Right atrium auricular region (tissue), 2 donors: ENCODE results near the gene ETV3L. TPM values are rescaled to one million over a fixed set of nuclear protein-coding genes. Genes with fewer than 3 reads are reported as not detected.
A peak's percentile ranks its signal among the peaks of the same experiment; 100 is the strongest.
"Not testable (repeated sequence)": the region's sequence is repeated elsewhere in the genome, so short reads cannot be mapped to it uniquely, and the experiment has no call there.

Experiments used
- DNase-seq: peaks from one replicate; pipeline ENCODE4 v3.0.0-alpha.2; 2019; ENCODE audit warnings: low spot score
- H3K27ac ChIP-seq, 2 donors: fragments of 200-600 bp; sonication (generic); 1 replicate in 1 of 2; 2 replicates in 1 of 2; pipeline ENCODE4 v1.5.1; 2016 to 2019
- H3K27me3 ChIP-seq, 2 donors: fragments of 200-600 bp; sonication (generic); one replicate each; pipeline versions ENCODE4 v1.5.1 to v1.6.0; 2017 to 2019
- H3K36me3 ChIP-seq: fragments of 200-600 bp; sonication (generic); one replicate; pipeline ENCODE4 v1.5.1; 2016
- H3K4me1 ChIP-seq, 2 donors: fragments of 200-600 bp; sonication (generic); one replicate each; pipeline versions ENCODE4 v1.5.1 to v1.6.0; 2017 to 2019
- H3K4me3 ChIP-seq, 2 donors: fragments of 200-600 bp; sonication (generic); 1 replicate in 1 of 2; 2 replicates in 1 of 2; pipeline ENCODE4 v1.5.1; 2017 to 2019; ENCODE audit warnings: mild to moderate bottlenecking in 1 of 2, moderate library complexity in 1 of 2
- H3K9me3 ChIP-seq, 2 donors: fragments of 200-600 bp; sonication (generic); one replicate each; pipeline ENCODE4 v1.5.1; 2019
- CTCF ChIP-seq, 2 donors: fragments of 200-600 bp; sonication (generic); IDR thresholded peaks; one replicate each; pipeline ENCODE4 v1.5.1; 2019; ENCODE audit warnings: antibody characterized with exemption in 2 of 2
- total RNA-seq, 2 donors: library from RNA; depleted of rRNA; stranded (reverse); fragments of >200 nt; gene quantifications; one replicate each; pipeline ENCODE4 v1.1.0, GENCODE V29; 2016

ETV3L gene
- total RNA-seq, 2 donors from 2014 or later, result not detected

GRCh38 chr1:157084720-157085119 is 14.9 kb downstream of the ETV3L start:
- Histone ChIP-seq H3K9me3 (no peaks in the 10 kb centered on the region), H3K4me3 (no peak overlapping the region), H3K27me3 (no peaks in the 10 kb centered on the region), H3K36me3 (no peaks in the 10 kb centered on the region), H3K27ac (no peak overlapping the region), H3K4me1 (no peaks in the 10 kb centered on the region)
- DNase-seq, result peak; percentile 28
- no peak for TF ChIP-seq CTCF (IDR thresholded peaks at IDR 0.05)

GRCh38 chr1:157081707-157082106 is 17.9 kb downstream of the ETV3L start:
- no peak overlapping the region for H3K27ac ChIP-seq
- H3K36me3 ChIP-seq, result no peaks in the 10 kb centered on the region
- no peak for DNase-seq
- H3K27me3 ChIP-seq, result no peaks in the 10 kb centered on the region
- TF ChIP-seq CTCF (IDR thresholded peaks at IDR 0.05), result no peak
- H3K4me3 ChIP-seq, result no peak overlapping the region
- H3K9me3 ChIP-seq, result no peaks in the 10 kb centered on the region
- no peaks in the 10 kb centered on the region for H3K4me1 ChIP-seq

GRCh38 chr1:157080714-157081113 is 18.9 kb downstream of the ETV3L start:
- Histone ChIP-seq H3K9me3 (no peaks in the 10 kb centered on the region), H3K27me3 (no peaks in the 10 kb centered on the region), H3K4me3 (no peak overlapping the region), H3K36me3 (no peaks in the 10 kb centered on the region), H3K4me1 (no peaks in the 10 kb centered on the region), H3K27ac (no peak overlapping the region)
- no peak for DNase-seq
- no peak for TF ChIP-seq CTCF (IDR thresholded peaks at IDR 0.05)

GRCh38 chr1:157077394-157077793 is 22.2 kb downstream of the ETV3L start:
- H3K27ac ChIP-seq, result no peak overlapping the region
- no peak for TF ChIP-seq CTCF (IDR thresholded peaks at IDR 0.05)
- H3K36me3 ChIP-seq, result no peaks in the 10 kb centered on the region
- no peak for DNase-seq
- no peaks in the 10 kb centered on the region for H3K9me3 ChIP-seq
- H3K27me3 ChIP-seq, result no peaks in the 10 kb centered on the region
- H3K4me1 ChIP-seq, result peaks cover 0 to 7% of the 10 kb centered on the region in 2 donors
- no peak overlapping the region for H3K4me3 ChIP-seq

GRCh38 chr1:157073944-157074685 is 25.5 kb downstream of the ETV3L start:
- no peak overlapping the region for H3K27ac ChIP-seq
- H3K9me3 ChIP-seq, result no peaks in the 10 kb centered on the region
- no peaks in the 10 kb centered on the region for H3K36me3 ChIP-seq
- peak; percentile 79 for DNase-seq
- TF ChIP-seq CTCF (IDR thresholded peaks at IDR 0.05), result peak; percentile 27 to 80
- H3K4me3 ChIP-seq, result peak overlapping the region in 1 of 2 donors; percentile 29
- H3K4me1 ChIP-seq, result peaks cover 0 to 7% of the 10 kb centered on the region in 2 donors
- H3K27me3 ChIP-seq, result no peaks in the 10 kb centered on the region

GRCh38 chr1:157069601-157070000 is 30.0 kb downstream of the ETV3L start:
- no peaks in the 10 kb centered on the region for H3K27me3 ChIP-seq
- H3K36me3 ChIP-seq, result no peaks in the 10 kb centered on the region
- TF ChIP-seq CTCF (IDR thresholded peaks at IDR 0.05), result no peak
- H3K4me1 ChIP-seq, result peaks cover 0 to 6% of the 10 kb centered on the region in 2 donors
- no peak for DNase-seq
- no peaks in the 10 kb centered on the region for H3K9me3 ChIP-seq
- no peak overlapping the region for H3K4me3 ChIP-seq
- no peak overlapping the region for H3K27ac ChIP-seq

GRCh38 chr1:157059241-157059640 is 40.4 kb downstream of the ETV3L start:
- DNase-seq, H3K4me3 ChIP-seq, H3K27ac ChIP-seq, H3K4me1 ChIP-seq, H3K36me3 ChIP-seq, H3K9me3 ChIP-seq, H3K27me3 ChIP-seq: not testable (repeated sequence)
